Stimulated activated CD4-positive, alpha-beta T cell treated with anti-CD3 and anti-CD28 coated beads, TNF-alpha, amount 100 ng/mL, for 48 hours (primary cell): ENCODE results near the gene EHBP1L1.

Source experiments
- DNase-seq, 3 donors: peaks; one replicate each; pipeline ENCODE4 v3.0.0-alpha.2; 2020; ENCODE audit warnings: low read depth in 3 of 3

EHBP1L1 gene

GRCh38 chr11:65546217-65546958 is 29.5 kb upstream of the EHBP1L1 start:
- DNase-seq: peak; percentile 95 to 99 (median 98)

- no peak for DNase-seq
Observed at GRCh38 chr11:65547446-65548125, 28.3 kb upstream of the EHBP1L1 start.

- DNase-seq: no peak
Observed at GRCh38 chr11:65548395-65548794, 27.5 kb upstream of the EHBP1L1 start.

GRCh38 chr11:65549096-65549495 is 26.8 kb upstream of the EHBP1L1 start:
- no peak for DNase-seq

- no peak for DNase-seq
Observed at GRCh38 chr11:65551572-65552387, 24.1 kb upstream of the EHBP1L1 start.

- DNase-seq: no peak
Observed at GRCh38 chr11:65552388-65552951, 23.4 kb upstream of the EHBP1L1 start.

GRCh38 chr11:65553301-65554001 is 22.4 kb upstream of the EHBP1L1 start:
- peak in 1 of 3 donors; percentile 53 for DNase-seq

GRCh38 chr11:65554057-65554818 is 21.6 kb upstream of the EHBP1L1 start:
- no peak for DNase-seq

- no peak for DNase-seq
Observed at GRCh38 chr11:65554842-65555430, 20.9 kb upstream of the EHBP1L1 start.

- DNase-seq: no peak
Observed at GRCh38 chr11:65555693-65556231, 20.1 kb upstream of the EHBP1L1 start.

GRCh38 chr11:65556470-65557279 is 19.2 kb upstream of the EHBP1L1 start:
- DNase-seq: no peak

- DNase-seq: no peak
Observed at GRCh38 chr11:65557280-65558001, 18.4 kb upstream of the EHBP1L1 start.

- no peak for DNase-seq
Observed at GRCh38 chr11:65558002-65558929, 17.6 kb upstream of the EHBP1L1 start, which contains the start of gene LTBP3. Gene LTBP3, minus strand, starts transcription at chr11:65558359. Its CDS starts 400 bp downstream, at chr11:65557959.

GRCh38 chr11:65558930-65559509 is 16.8 kb upstream of the EHBP1L1 start:
- no peak for DNase-seq

GRCh38 chr11:65559535-65559934 is 16.3 kb upstream of the EHBP1L1 start:
- DNase-seq: no peak

GRCh38 chr11:65559951-65560537 is 15.8 kb upstream of the EHBP1L1 start:
- DNase-seq: no peak
